NCI-H748 (cell line): ENCODE measurements around the gene ZNF618.

Experiments used
- DNase-seq: peaks from one replicate; lab custom pipeline; 2025; ENCODE audit not compliant: unreplicated experiment; lab: John Stamatoyannopoulos, UW

Gene ZNF618, protein sequence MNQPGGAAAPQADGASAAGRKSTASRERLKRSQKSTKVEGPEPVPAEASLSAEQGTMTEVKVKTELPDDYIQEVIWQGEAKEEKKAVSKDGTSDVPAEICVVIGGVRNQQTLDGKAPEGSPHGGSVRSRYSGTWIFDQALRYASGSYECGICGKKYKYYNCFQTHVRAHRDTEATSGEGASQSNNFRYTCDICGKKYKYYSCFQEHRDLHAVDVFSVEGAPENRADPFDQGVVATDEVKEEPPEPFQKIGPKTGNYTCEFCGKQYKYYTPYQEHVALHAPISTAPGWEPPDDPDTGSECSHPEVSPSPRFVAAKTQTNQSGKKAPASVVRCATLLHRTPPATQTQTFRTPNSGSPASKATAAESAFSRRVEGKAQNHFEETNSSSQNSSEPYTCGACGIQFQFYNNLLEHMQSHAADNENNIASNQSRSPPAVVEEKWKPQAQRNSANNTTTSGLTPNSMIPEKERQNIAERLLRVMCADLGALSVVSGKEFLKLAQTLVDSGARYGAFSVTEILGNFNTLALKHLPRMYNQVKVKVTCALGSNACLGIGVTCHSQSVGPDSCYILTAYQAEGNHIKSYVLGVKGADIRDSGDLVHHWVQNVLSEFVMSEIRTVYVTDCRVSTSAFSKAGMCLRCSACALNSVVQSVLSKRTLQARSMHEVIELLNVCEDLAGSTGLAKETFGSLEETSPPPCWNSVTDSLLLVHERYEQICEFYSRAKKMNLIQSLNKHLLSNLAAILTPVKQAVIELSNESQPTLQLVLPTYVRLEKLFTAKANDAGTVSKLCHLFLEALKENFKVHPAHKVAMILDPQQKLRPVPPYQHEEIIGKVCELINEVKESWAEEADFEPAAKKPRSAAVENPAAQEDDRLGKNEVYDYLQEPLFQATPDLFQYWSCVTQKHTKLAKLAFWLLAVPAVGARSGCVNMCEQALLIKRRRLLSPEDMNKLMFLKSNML

DNA sequence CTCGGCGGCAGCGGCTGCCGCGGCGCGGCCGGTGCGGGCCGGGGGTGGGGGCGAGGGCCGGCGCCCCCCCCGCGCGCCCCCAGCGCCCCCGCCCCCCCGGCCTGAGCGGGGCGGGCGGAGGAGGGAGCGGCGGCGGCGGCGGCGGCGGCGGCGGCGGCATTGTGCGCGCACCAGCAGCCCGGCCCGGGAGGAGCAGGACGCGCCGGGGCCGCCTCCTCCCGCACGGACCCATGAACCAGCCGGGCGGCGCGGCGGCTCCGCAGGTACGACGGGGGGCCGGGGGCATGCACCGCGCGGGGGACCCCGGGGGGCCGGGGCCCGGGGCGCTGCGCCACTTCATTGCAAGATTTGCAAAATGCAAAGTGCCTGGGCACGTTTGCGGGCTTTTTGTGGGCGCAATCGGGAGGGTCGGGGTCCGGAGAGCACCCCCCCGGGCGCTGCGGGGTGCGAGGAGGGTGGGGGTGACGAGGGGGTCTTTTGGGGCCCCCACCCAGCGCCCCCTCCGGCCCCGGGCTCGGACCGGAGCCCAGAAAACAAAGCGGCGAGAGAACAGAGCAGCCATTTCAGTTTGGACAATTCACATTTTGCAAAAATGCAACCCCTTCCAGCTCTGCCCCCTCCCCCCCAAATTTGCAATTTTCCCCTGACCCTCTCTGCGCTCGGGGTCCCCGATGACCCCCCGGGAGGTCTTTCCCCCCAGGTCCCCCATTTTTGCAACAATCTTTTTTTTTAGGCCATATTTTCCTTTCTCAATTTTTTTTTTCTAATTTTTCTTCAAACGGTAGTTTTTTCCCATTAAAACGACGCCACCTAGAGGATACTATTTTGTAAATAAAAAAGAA lies at the start of gene ZNF618:
ZNF618 (plus strand) TSS at position 159 of the 842 bp plus-strand sequence; CDS start at position 231, 72 bp downstream.
- peak; percentile 68 for DNase-seq

DNA sequence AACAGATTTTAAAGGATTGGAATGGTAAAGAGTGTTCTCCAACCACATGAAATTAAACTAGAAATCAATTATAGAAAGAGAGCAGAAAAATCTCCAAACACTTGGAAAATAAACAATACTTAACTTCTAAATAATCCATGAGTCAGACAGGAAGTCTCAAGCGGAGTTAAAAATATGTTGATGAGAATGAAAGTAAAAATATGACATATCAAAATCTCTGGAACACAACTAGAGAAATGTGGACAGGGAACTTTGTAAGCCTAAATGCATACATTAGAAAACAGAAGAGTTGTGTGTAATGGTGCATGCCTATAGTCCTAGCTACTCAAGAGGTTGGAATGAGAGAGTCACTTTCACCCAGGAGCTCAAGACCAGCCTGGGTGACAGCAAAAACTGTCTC lies 47.9 kb upstream of the ZNF618 start:
- DNase-seq = no peak

DNA sequence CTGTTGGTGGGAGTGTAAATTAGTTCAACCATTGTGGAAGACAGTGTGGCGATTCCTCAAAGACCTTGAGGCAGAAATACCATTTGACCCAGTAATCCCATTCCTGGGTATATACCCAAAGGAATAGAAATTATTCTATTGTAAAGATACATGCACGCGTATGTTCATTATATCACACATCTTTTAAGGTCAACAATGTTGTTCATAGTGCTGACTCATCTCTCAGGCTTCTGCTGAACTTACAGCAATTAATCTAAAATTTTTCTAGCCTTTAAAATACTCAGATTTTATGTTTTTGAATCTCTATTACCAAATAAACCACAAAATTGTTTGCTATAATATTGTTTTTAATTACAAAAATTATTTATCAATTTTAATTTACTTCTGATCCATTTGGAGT lies 38.8 kb upstream of the ZNF618 start:
- DNase-seq = no peak

DNA sequence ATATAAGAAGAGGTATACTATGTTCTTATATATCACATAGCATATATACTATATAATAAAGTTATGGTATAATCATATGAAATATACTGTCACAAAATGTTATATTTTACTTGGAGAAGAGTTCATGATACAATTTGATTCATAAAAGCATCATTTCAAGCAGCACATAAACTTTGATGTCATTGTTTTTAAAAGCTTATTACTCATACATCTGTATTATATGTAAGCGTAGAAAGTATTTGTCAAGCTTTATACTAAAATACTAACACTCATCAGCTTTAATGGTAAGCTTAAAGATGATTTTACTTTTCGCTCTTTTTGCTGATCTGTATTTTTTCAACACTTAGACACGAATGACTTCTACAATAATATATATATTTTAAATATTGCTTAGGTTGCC lies 34.0 kb upstream of the ZNF618 start:
- DNase-seq = no peak

DNA sequence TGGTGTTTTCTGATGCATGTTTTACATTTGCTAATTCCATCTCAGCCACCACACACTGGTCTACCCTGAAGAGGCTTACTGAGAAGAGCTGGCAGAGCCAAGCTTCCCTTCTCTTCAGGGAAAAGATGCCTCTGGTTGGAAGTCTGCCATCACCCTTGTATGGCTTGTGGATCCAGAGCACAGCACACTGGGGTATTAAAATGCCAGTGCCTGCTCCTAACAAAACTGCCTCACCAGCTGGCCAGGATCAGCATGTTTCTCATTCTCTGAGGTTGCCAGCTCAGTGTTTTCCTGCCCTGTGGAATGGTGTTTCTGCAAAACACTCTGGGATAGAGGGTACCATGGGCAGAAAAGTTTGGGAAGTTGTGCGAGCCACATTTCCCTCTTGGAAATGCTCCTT lies 31.6 kb upstream of the ZNF618 start:
- no peak for DNase-seq

DNA sequence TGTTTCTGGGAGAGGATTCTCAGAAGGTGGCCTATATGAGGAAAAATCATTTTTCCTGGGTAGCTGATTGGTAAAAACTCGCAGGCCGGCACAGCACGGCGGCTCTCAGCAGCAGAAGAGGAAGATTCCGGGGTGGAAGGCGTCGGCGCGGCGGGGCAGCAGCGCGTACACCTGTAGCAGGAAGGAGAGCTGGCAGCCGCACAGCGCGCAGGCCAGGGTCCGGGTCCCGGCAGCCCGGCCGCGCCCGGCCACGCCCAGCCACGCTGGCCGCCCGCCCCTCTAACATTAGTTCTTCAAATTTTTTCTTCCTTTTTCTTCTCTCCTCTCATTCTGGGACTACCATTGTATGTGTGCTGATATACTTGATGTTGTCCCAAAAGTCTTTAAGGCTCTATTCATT lies 24.8 kb upstream of the ZNF618 start:
- no peak for DNase-seq

DNA sequence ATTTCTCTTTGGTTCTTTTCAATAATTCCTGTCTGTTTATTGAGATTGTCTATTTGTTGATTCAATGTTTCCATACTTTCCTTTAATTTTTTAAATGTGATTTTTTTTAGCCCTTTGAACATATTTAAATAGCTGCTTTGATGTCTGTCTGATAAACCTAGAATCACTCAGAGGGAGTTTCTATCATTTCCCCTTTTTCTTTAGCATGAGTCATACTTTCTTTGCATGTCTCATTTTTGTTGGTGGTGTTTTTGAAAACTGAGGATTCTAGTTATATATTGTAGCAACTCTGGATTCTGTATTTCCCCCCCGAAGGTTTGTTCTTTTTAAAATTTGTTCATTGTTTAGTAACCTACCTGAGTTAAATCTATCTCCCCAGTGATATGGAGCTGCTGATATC lies 24.2 kb upstream of the ZNF618 start:
- no peak for DNase-seq

DNA sequence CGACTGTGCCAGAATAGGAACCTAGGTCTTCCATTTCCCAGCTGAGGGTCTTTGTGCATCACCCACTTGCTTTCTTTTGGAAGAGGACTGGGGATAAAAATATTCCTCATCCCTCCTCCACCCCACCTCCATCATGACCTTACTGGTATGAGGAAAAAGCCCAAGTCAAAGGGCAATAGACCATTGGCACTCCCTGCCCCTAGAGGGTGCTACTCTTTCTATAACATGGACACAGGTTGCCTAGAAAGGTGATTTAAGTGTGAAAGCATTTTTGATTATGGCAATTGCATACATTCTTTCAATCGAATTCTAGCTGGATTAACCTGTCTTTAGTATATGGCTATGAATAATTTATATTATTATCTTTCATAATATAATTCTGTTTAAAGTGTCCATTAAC lies 22.8 kb upstream of the ZNF618 start:
- peak; percentile 31 for DNase-seq

DNA sequence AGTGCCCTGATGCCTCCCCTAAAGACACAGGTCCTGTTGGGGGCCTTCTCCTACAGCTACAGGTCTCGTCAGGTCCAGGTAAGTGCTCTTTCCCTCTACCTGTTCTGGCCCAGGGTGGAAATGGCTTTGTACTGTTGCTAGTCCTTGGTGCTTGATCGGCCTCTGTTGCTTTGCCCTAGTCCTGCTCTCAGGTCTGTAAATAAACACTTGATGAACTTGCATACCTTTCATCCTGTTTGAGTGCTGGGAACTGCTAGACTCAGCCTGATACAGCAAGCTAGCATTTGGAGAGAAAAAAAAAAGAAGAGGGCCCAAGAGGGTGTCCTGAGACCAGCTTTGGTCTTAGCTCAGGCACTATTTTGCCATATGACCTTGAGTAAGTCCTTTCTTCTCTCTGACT lies 21.8 kb upstream of the ZNF618 start:
- no peak for DNase-seq

DNA sequence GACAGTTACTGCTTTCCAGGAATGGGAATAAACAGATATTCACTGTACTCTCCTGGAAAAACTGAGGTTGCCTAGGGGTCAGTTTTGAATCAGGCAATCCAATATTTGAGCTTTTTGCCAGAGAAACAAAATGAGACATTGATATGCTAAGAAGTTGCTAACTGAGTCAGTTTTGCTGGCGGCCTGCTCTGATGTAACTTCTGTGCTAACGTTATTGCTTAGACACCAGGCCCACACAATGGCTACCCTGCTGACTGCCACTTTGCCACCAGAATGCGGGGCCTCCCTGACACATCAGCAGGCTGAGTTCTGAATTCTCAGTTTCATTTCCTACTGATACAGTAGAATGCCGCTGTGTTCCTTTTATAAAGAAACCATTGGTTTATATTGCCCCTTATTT lies 18.2 kb upstream of the ZNF618 start:
- DNase-seq = no peak

DNA sequence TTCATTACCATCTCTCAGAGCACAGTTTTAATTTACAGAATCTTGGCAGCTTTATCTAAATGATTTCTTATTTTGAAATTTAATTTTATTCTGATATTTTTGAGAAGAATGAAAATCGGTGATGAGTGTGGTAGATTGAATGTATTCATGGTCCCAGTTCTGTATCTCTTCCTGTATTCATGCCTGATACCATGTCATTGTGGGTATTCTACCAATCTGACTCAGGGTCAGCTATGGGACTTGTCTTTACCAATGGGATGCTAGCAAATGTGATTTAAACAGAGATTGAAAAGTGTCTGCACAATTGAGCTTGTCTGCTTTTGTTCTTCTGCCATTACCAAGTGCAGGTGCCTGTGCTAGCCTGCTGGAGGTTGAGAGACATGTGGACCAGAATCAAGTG lies 17.8 kb upstream of the ZNF618 start:
- DNase-seq = no peak

DNA sequence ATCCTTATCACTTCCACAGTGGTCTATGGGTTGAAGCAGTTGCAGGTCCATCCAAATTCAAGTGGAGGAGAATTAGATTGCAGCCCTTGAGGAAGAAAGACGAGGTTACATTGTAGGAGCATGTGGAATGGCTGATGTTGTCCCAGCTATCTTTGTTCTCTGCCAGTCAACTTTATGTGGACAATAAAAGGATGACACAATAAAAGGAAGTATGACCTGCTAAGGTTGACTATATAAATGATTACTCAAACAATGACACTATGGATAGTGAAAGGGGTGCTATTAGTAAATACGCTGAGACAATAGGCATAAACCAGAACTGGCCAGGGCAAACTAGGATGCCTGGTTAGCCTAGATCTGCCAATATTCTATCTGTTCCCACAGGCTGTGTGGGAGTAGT lies 12.8 kb upstream of the ZNF618 start:
- no peak for DNase-seq

DNA sequence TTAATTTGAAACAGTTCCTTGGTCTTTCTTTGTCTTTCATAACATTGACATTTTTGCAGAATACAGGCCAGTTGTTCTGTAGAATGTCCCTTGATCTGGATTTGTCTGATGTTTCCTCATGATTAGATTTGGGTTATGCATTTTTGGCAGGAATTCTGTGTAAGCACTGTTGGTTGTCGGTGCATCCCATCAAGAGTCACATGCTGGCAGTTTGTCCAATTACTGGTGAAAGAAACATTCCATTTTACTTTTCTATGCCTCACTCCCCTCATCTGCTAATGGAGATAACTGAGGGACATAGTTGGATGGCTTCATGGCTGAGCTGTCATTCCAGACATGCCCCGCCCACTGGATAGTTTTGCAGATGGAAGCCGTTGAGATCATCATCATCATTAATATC lies 7.6 kb upstream of the ZNF618 start:
- no peak for DNase-seq

DNA sequence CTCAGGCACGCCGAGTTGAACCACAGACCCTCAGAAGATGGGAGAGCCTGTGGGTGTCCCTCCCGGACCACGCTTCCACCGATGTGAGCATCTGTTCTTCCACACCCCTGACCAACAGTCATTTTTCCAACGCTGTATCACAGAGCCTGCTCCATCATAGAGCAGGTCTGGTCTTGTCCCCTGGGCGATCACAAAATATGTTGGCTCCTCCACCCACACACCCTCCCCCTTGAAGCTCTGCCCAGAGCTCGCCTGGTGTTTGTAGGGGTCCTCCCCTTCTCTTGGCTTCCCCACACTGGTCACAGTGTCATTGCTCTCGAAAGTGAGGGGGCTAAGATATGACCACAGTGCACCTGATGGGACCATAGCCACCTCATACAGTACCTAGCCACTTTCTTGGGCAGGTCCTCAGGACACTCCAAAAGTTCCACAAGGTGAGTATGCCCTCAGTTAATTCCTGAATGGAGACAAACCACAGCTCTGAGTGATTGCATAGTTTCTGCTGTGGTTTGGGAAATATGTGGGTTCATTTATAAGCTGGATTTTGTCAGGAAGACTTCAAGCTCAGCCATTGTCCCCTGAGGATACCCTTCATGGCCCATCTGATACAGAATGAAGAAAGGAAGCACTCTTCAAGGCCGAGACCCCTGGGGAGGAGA lies 3.5 kb upstream of the ZNF618 start:
- DNase-seq = no peak

DNA sequence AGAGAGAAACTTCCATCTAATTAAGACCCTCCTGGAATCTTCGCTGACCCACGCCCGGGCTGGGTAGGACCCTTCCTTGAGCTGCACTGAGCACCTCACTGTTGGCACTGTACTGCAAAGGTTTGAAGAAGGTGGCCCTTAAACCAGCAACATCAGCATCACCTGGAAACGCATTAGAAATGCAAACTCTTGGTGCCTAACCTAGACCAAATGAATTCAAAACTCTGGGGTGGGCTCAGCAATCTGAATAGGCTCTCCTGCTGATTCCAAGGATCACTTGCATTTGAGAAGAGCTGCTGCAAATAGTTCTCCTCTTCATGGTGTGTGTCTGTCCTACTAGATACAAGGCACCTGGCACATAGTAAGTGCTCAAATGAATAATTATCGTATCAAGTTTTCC lies 2.7 kb upstream of the ZNF618 start:
- no peak for DNase-seq

DNA sequence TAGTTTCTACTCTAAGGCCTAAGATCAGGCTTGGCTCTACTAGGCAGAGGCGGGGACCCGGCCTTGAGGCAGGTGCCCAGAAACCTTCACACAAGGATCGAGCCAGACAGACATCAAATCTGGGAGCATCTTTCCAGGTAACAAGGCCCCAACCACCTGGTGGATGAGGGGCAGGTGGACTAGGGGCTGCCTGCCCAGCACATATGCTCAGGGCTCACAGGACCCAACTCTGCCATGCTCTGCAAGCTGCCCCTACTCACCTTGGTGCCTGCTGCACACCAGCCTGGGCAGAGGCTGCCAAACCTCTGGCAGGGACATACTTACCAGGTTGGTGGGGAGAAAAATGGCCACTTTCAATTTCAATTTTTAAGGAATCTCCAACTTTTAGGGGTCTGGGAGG lies 2.2 kb upstream of the ZNF618 start:
- DNase-seq = no peak

DNA sequence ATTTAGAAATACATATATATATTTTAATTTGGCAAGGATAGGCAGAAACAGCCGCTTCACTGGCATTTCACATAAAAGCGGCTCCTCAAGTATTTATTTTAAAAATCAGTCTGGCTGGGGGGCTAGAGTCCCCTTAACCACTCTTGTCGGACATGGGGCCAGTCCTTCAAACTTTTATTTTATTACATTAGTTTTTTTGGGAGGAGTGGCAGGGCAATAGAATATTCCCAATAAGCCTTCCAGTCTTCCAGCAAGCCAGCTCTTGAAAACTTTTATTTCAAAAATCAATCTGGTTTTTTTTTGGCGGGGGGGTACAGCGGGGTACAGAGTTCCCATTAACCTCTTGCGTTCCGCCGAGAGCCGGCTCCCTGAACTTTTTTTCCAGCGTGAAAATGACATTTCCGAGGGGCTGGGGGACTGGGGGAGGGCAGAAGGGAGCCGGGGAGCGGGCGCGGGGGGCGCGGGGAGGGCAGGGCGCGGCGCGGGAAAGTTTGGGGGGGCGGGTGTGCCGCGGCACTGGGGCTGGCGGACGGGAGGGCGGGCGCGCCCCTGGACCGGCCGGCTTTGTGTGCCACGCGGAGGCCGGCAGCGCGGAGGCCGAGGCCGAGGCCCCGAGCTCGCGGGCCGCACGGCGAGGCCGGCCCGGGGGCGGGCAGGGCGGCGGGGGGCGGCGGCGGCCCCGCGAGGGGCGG lies 504 bp upstream of the ZNF618 start:
- peak; percentile 64 for DNase-seq

DNA sequence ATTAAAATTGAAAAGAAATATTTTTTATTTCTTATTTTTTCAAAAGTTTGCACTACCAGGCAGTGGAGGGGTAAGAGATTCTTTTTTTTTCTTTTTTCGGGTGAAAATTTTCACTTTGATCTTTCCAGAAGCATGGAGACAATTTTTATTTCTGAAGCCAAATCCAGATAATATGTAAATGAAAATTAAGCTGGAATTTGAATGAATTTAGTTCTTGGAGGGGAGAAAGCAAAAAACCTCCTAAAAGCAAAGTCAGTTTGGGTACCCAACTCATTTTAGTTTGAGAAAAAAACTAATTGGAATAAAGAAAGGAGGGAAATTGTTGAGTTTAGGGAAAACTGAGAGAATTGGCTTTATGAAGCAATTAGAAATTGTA lies 872 bp downstream of the ZNF618 start:
- DNase-seq = no peak

DNA sequence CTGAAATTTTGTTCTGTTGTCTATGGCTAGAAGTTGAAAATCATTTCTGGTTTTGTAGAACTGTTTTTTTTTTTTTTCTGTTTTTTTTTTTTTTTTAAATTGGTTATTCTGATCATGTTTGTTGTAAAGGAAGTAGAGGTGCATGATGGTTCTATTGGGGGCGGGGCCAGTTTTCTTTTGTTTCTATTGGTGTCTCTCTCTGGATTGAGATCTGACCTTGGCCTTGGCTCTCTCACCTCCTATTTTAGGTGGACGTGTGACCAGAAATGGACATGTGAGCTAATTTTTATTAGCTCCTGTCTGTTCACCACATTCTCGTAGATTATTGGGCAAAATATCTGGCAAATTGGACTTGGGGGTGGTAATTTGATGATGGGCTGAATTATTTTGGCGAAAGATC lies 3.2 kb downstream of the ZNF618 start:
- peak; percentile 16 for DNase-seq

DNA sequence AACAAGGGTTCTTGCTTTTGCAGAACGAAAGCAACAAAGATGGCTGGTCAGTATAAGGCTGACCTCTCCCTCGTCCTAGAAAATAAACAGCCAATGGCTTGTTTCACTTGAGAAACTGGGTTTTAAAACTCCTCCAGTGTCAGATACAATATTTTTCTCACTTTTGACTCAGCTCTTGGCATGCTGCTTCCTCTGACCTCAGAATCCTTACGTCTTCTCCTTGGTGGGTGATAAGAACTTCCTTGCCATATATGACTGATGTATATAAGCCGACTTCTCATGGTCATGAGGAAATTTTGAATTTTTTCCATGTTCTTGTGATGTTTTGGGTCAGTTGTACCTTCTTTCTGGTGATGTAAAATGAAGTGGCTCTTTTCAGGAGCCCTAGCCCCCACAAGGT lies 3.8 kb downstream of the ZNF618 start:
- DNase-seq = no peak
